ENCODE data around the gene GYS1. TPM values are rescaled to one million over a fixed set of nuclear protein-coding genes. Genes with fewer than 3 reads are reported as not detected.
"Not testable (repeated sequence)": the region's sequence is repeated elsewhere in the genome, so short reads cannot be mapped to it uniquely, and the experiment has no call there.

The GYS1 gene
- total RNA-seq, 1 donor from 2014 or later: 40.0 TPM

- not testable (repeated sequence) for DNase-seq (ENCODE audit: extremely low read depth, low read depth, low spot score)
Observed at GRCh38 chr19:49018388-49019241, 25.5 kb upstream of the GYS1 start.

GRCh38 chr19:49017666-49018351, 24.7 kb upstream of the GYS1 start:
- DNase-seq (ENCODE audit: extremely low read depth, low read depth, low spot score): no peak

- DNase-seq (ENCODE audit: extremely low read depth, low read depth, low spot score): no peak
Observed at GRCh38 chr19:49017041-49017665, 24.0 kb upstream of the GYS1 start, which contains the start of gene LHB. Gene LHB (minus strand): TSS chr19:49017091. CDS start chr19:49017081, 10 bp downstream.

- DNase-seq (ENCODE audit: extremely low read depth, low read depth, low spot score): no peak
Observed at GRCh38 chr19:49016067-49016839, 23.1 kb upstream of the GYS1 start.

- DNase-seq (ENCODE audit: extremely low read depth, low read depth, low spot score): no peak
Observed at GRCh38 chr19:49014870-49015255, 21.8 kb upstream of the GYS1 start.

GRCh38 chr19:49014123-49014869, 21.2 kb upstream of the GYS1 start:
- no peak for DNase-seq (ENCODE audit: extremely low read depth, low read depth, low spot score)

- DNase-seq (ENCODE audit: extremely low read depth, low read depth, low spot score): no peak
Observed at GRCh38 chr19:49011194-49011593, 18.1 kb upstream of the GYS1 start.

GRCh38 chr19:49010453-49010852, 17.3 kb upstream of the GYS1 start:
- DNase-seq (ENCODE audit: extremely low read depth, low read depth, low spot score): no peak

- DNase-seq (ENCODE audit: extremely low read depth, low read depth, low spot score): no peak
Observed at GRCh38 chr19:49009828-49010227, 16.7 kb upstream of the GYS1 start.

- no peak for DNase-seq (ENCODE audit: extremely low read depth, low read depth, low spot score)
Observed at GRCh38 chr19:49006905-49007304, 13.8 kb upstream of the GYS1 start.

GRCh38 chr19:49004964-49005614, 12.0 kb upstream of the GYS1 start:
- no peak for DNase-seq (ENCODE audit: extremely low read depth, low read depth, low spot score)

- no peak for DNase-seq (ENCODE audit: extremely low read depth, low read depth, low spot score)
Observed at GRCh38 chr19:49004133-49004532, 11.0 kb upstream of the GYS1 start.

- DNase-seq (ENCODE audit: extremely low read depth, low read depth, low spot score): no peak
Observed at GRCh38 chr19:48999481-49000325, 6.6 kb upstream of the GYS1 start.

- DNase-seq (ENCODE audit: extremely low read depth, low read depth, low spot score): no peak
Observed at GRCh38 chr19:48997972-48998371, 4.9 kb upstream of the GYS1 start.

GRCh38 chr19:48994035-48994386, 902 bp upstream of the GYS1 start:
- no peak for DNase-seq (ENCODE audit: extremely low read depth, low read depth, low spot score)

- DNase-seq (ENCODE audit: extremely low read depth, low read depth, low spot score): no peak
Observed at GRCh38 chr19:48992581-48993174, 431 bp downstream of the GYS1 start.

GRCh38 chr19:48991873-48992580, 1.1 kb downstream of the GYS1 start:
- DNase-seq (ENCODE audit: extremely low read depth, low read depth, low spot score): no peak

All from glomerular endothelial cell (primary cell).